ENCODE results near the gene LAMB1.

LAMB1 gene

GRCh38 chr7:107975394-107976013 is 27.5 kb downstream of the LAMB1 start:
- Histone ChIP-seq H3K36me3 (ENCODE audit: control insufficient read depth, low read depth, low read length) (peaks cover 31% of the 10 kb centered on the region), H3K27ac (ENCODE audit: low read length) (no peak overlapping the region), H3K4me1 (ENCODE audit: control insufficient read depth, low read depth, low read length) (peaks cover 10% of the 10 kb centered on the region), H3K4me3 (ENCODE audit: low read length) (no peak overlapping the region), H3K9me3 (ENCODE audit: control insufficient read depth, low read depth, low read length) (no peaks in the 10 kb centered on the region), H3K9ac (ENCODE audit: low read length) (no peak overlapping the region), H3K27me3 (ENCODE audit: control insufficient read depth, insufficient read depth, low read length) (no peaks in the 10 kb centered on the region)

- H3K36me3 ChIP-seq (ENCODE audit: control insufficient read depth, low read depth, low read length): peaks cover 31% of the 10 kb centered on the region
- H3K9me3 ChIP-seq (ENCODE audit: control insufficient read depth, low read depth, low read length): no peaks in the 10 kb centered on the region
- H3K27ac ChIP-seq (ENCODE audit: low read length): no peak overlapping the region
- no peak overlapping the region for H3K9ac ChIP-seq (ENCODE audit: low read length)
- no peaks in the 10 kb centered on the region for H3K27me3 ChIP-seq (ENCODE audit: control insufficient read depth, insufficient read depth, low read length)
- peaks cover 10% of the 10 kb centered on the region for H3K4me1 ChIP-seq (ENCODE audit: control insufficient read depth, low read depth, low read length)
- no peak overlapping the region for H3K4me3 ChIP-seq (ENCODE audit: low read length)
Observed at GRCh38 chr7:107973861-107974260, 29.1 kb downstream of the LAMB1 start.

GRCh38 chr7:107972941-107973376 is 30.0 kb downstream of the LAMB1 start:
- Histone ChIP-seq H3K9me3 (ENCODE audit: control insufficient read depth, low read depth, low read length) (no peaks in the 10 kb centered on the region), H3K9ac (ENCODE audit: low read length) (no peak overlapping the region), H3K36me3 (ENCODE audit: control insufficient read depth, low read depth, low read length) (peaks cover 30% of the 10 kb centered on the region), H3K27ac (ENCODE audit: low read length) (no peak overlapping the region), H3K4me1 (ENCODE audit: control insufficient read depth, low read depth, low read length) (peaks cover 10% of the 10 kb centered on the region), H3K4me3 (ENCODE audit: low read length) (no peak overlapping the region), H3K27me3 (ENCODE audit: control insufficient read depth, insufficient read depth, low read length) (no peaks in the 10 kb centered on the region)

GRCh38 chr7:107972075-107972482 is 30.9 kb downstream of the LAMB1 start:
- H3K9me3 ChIP-seq (ENCODE audit: control insufficient read depth, low read depth, low read length): no peaks in the 10 kb centered on the region
- H3K4me1 ChIP-seq (ENCODE audit: control insufficient read depth, low read depth, low read length): peaks cover 11% of the 10 kb centered on the region
- H3K36me3 ChIP-seq (ENCODE audit: control insufficient read depth, low read depth, low read length): peaks cover 25% of the 10 kb centered on the region
- no peak overlapping the region for H3K9ac ChIP-seq (ENCODE audit: low read length)
- no peak overlapping the region for H3K4me3 ChIP-seq (ENCODE audit: low read length)
- no peaks in the 10 kb centered on the region for H3K27me3 ChIP-seq (ENCODE audit: control insufficient read depth, insufficient read depth, low read length)
- no peak overlapping the region for H3K27ac ChIP-seq (ENCODE audit: low read length)

- Histone ChIP-seq H3K4me3 (ENCODE audit: low read length) (no peak overlapping the region), H3K36me3 (ENCODE audit: control insufficient read depth, low read depth, low read length) (peaks cover 25% of the 10 kb centered on the region), H3K27ac (ENCODE audit: low read length) (no peak overlapping the region)
Observed at GRCh38 chr7:107971613-107972012, 31.3 kb downstream of the LAMB1 start.

GRCh38 chr7:107971100-107971499 is 31.9 kb downstream of the LAMB1 start:
- H3K9ac ChIP-seq (ENCODE audit: low read length): no peak overlapping the region
- no peak overlapping the region for H3K27ac ChIP-seq (ENCODE audit: low read length)
- peaks cover 25% of the 10 kb centered on the region for H3K36me3 ChIP-seq (ENCODE audit: control insufficient read depth, low read depth, low read length)
- H3K9me3 ChIP-seq (ENCODE audit: control insufficient read depth, low read depth, low read length): no peaks in the 10 kb centered on the region
- H3K4me3 ChIP-seq (ENCODE audit: low read length): no peak overlapping the region
- H3K27me3 ChIP-seq (ENCODE audit: control insufficient read depth, insufficient read depth, low read length): no peaks in the 10 kb centered on the region
- H3K4me1 ChIP-seq (ENCODE audit: control insufficient read depth, low read depth, low read length): peaks cover 20% of the 10 kb centered on the region

More at GRCh38 chr7:107971613-107972012, 31.3 kb downstream of the LAMB1 start:
- no peaks in the 10 kb centered on the region for H3K27me3 ChIP-seq (ENCODE audit: control insufficient read depth, insufficient read depth, low read length)
- H3K4me1 ChIP-seq (ENCODE audit: control insufficient read depth, low read depth, low read length): peaks cover 16% of the 10 kb centered on the region
- no peaks in the 10 kb centered on the region for H3K9me3 ChIP-seq (ENCODE audit: control insufficient read depth, low read depth, low read length)
- H3K9ac ChIP-seq (ENCODE audit: low read length): no peak overlapping the region

- Histone ChIP-seq H3K4me1 (ENCODE audit: control insufficient read depth, low read depth, low read length) (peaks cover 10% of the 10 kb centered on the region), H3K4me3 (ENCODE audit: low read length) (no peak overlapping the region), H3K27ac (ENCODE audit: low read length) (no peak overlapping the region), H3K36me3 (ENCODE audit: control insufficient read depth, low read depth, low read length) (peaks cover 20% of the 10 kb centered on the region), H3K9me3 (ENCODE audit: control insufficient read depth, low read depth, low read length) (no peaks in the 10 kb centered on the region), H3K9ac (ENCODE audit: low read length) (no peak overlapping the region), H3K27me3 (ENCODE audit: control insufficient read depth, insufficient read depth, low read length) (no peaks in the 10 kb centered on the region)
Observed at GRCh38 chr7:107969856-107970255, 33.1 kb downstream of the LAMB1 start.

- Histone ChIP-seq H3K4me1 (ENCODE audit: control insufficient read depth, low read depth, low read length) (peaks cover 10% of the 10 kb centered on the region), H3K36me3 (ENCODE audit: control insufficient read depth, low read depth, low read length) (peaks cover 14% of the 10 kb centered on the region), H3K9me3 (ENCODE audit: control insufficient read depth, low read depth, low read length) (no peaks in the 10 kb centered on the region), H3K27ac (ENCODE audit: low read length) (no peak overlapping the region), H3K9ac (ENCODE audit: low read length) (no peak overlapping the region), H3K4me3 (ENCODE audit: low read length) (no peak overlapping the region), H3K27me3 (ENCODE audit: control insufficient read depth, insufficient read depth, low read length) (no peaks in the 10 kb centered on the region)
Observed at GRCh38 chr7:107968449-107968848, 34.5 kb downstream of the LAMB1 start.

- Histone ChIP-seq H3K4me1 (ENCODE audit: control insufficient read depth, low read depth, low read length) (peaks cover 10% of the 10 kb centered on the region), H3K27ac (ENCODE audit: low read length) (no peak overlapping the region), H3K36me3 (ENCODE audit: control insufficient read depth, low read depth, low read length) (peaks cover 7% of the 10 kb centered on the region), H3K9ac (ENCODE audit: low read length) (no peak overlapping the region), H3K27me3 (ENCODE audit: control insufficient read depth, insufficient read depth, low read length) (no peaks in the 10 kb centered on the region), H3K4me3 (ENCODE audit: low read length) (no peak overlapping the region), H3K9me3 (ENCODE audit: control insufficient read depth, low read depth, low read length) (no peaks in the 10 kb centered on the region)
Observed at GRCh38 chr7:107967420-107967819, 35.5 kb downstream of the LAMB1 start.

- H3K4me1 ChIP-seq (ENCODE audit: control insufficient read depth, low read depth, low read length): peaks cover 10% of the 10 kb centered on the region
- H3K4me3 ChIP-seq (ENCODE audit: low read length): no peak overlapping the region
- H3K36me3 ChIP-seq (ENCODE audit: control insufficient read depth, low read depth, low read length): peaks cover 8% of the 10 kb centered on the region
- no peaks in the 10 kb centered on the region for H3K9me3 ChIP-seq (ENCODE audit: control insufficient read depth, low read depth, low read length)
- no peaks in the 10 kb centered on the region for H3K27me3 ChIP-seq (ENCODE audit: control insufficient read depth, insufficient read depth, low read length)
- no peak overlapping the region for H3K9ac ChIP-seq (ENCODE audit: low read length)
- H3K27ac ChIP-seq (ENCODE audit: low read length): no peak overlapping the region
Observed at GRCh38 chr7:107966711-107967110, 36.2 kb downstream of the LAMB1 start.

- Histone ChIP-seq H3K9me3 (ENCODE audit: control insufficient read depth, low read depth, low read length) (no peaks in the 10 kb centered on the region), H3K4me3 (ENCODE audit: low read length) (no peak overlapping the region), H3K36me3 (ENCODE audit: control insufficient read depth, low read depth, low read length) (peaks cover 25% of the 10 kb centered on the region), H3K27ac (ENCODE audit: low read length) (no peak overlapping the region), H3K9ac (ENCODE audit: low read length) (no peak overlapping the region), H3K4me1 (ENCODE audit: control insufficient read depth, low read depth, low read length) (peaks cover 14% of the 10 kb centered on the region), H3K27me3 (ENCODE audit: control insufficient read depth, insufficient read depth, low read length) (no peaks in the 10 kb centered on the region)
Observed at GRCh38 chr7:107964510-107964909, 38.5 kb downstream of the LAMB1 start.

- Histone ChIP-seq H3K4me1 (ENCODE audit: control insufficient read depth, low read depth, low read length) (peaks cover 21% of the 10 kb centered on the region), H3K9ac (ENCODE audit: low read length) (no peak overlapping the region), H3K9me3 (ENCODE audit: control insufficient read depth, low read depth, low read length) (no peaks in the 10 kb centered on the region), H3K27me3 (ENCODE audit: control insufficient read depth, insufficient read depth, low read length) (no peaks in the 10 kb centered on the region), H3K27ac (ENCODE audit: low read length) (no peak overlapping the region), H3K36me3 (ENCODE audit: control insufficient read depth, low read depth, low read length) (peaks cover 38% of the 10 kb centered on the region), H3K4me3 (ENCODE audit: low read length) (no peak overlapping the region)
Observed at GRCh38 chr7:107962817-107963216, 40.1 kb downstream of the LAMB1 start.
